ENCODE data around the gene MRPL11. TPM values are rescaled to one million over a fixed set of nuclear protein-coding genes. Genes with fewer than 3 reads are reported as not detected.

MRPL11 gene
- total RNA-seq, 1 experiment from 2014 or later, result 138 TPM

DNA sequence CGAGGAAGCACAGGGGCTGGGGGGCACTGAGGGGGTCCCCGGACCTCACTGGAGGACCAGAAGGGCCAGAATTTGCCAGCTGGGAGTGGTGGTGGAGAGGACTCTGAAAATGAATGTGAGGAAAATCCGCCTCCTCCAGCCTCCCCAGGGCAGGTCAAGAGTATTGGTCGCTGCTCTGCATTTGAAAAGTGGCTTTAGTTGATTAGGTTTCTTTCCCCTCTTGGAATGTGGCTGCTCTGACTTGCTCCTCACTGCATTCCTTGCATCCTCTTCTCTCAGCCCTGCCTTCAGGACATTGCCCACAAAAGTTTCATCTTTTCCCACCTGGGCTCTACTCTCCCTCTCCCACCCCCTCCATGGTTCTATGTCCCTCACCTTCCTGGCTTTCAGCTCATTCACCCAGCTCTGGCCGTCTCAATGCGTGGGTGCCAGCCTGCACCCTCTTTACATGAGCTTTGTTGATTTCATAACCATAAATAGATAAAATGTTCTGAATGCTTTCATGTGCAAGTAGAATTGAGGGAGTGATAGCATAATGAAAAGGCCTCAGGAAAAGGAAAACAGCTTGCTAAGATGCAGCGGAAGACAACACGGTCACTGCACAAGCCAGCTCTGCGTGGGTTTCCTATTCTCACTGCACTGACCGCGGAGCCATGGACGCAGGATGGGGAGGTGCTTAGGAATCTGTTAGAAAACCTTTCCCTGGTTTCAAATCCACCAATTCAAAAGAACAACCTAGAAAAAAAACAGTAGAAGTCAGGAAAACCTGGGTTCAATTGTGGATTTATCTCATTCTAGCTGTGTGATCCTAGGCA, 24.3 kb downstream of the MRPL11 start:
- no peaks in the 10 kb centered on the region for H3K36me3 ChIP-seq (ENCODE audit: low read depth)
- H3K9me2 ChIP-seq (ENCODE audit: insufficient read depth), result no peaks in the 10 kb centered on the region
- peaks cover 11% of the 10 kb centered on the region for H4K20me1 ChIP-seq (ENCODE audit: insufficient read depth)
- H3K9me3 ChIP-seq (ENCODE audit: insufficient read depth, low read depth), result no peaks in the 10 kb centered on the region
- no peak overlapping the region for H3K27ac ChIP-seq
- no peaks in the 10 kb centered on the region for H3K79me2 ChIP-seq (ENCODE audit: low read depth)
- H3F3A ChIP-seq (ENCODE audit: insufficient read depth, low read depth), result no peaks in the 10 kb centered on the region
- no TSS peak for BruUV-seq (replicated peaks)
- POLR2A ChIA-PET (ENCODE audit: unreplicated experiment), result no interaction called here
- intact Hi-C loops (cut with micrococcal nuclease; ENCODE audit: unreplicated experiment), result no loop called here
- no peak overlapping the region for H3K4me3 ChIP-seq
- no peak for DNase-seq
- CTCF ChIA-PET, result interaction anchor here (0.7 kb wide), 1 partner anchor 78 kb away, joined by 3 read pairs; the partner anchor contains the start of gene RIN1
- H3K4me2 ChIP-seq, result no peak overlapping the region
- H3K4me1 ChIP-seq (replicated peaks; ENCODE audit: insufficient read depth), result no peaks in the 10 kb centered on the region
- H3K27me3 ChIP-seq (ENCODE audit: insufficient read depth, low read depth), result peaks cover 85% of the 10 kb centered on the region
- TF ChIP-seq EZH2 (IDR thresholded peaks at IDR 0.05; ENCODE audit: low read depth), result no peak
- TF ChIP-seq, protein P1, sequence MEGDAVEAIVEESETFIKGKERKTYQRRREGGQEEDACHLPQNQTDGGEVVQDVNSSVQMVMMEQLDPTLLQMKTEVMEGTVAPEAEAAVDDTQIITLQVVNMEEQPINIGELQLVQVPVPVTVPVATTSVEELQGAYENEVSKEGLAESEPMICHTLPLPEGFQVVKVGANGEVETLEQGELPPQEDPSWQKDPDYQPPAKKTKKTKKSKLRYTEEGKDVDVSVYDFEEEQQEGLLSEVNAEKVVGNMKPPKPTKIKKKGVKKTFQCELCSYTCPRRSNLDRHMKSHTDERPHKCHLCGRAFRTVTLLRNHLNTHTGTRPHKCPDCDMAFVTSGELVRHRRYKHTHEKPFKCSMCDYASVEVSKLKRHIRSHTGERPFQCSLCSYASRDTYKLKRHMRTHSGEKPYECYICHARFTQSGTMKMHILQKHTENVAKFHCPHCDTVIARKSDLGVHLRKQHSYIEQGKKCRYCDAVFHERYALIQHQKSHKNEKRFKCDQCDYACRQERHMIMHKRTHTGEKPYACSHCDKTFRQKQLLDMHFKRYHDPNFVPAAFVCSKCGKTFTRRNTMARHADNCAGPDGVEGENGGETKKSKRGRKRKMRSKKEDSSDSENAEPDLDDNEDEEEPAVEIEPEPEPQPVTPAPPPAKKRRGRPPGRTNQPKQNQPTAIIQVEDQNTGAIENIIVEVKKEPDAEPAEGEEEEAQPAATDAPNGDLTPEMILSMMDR (conservative IDR thresholded peaks at IDR 0.05), result no peak
- no peak overlapping the region for H2AFZ ChIP-seq

DNA sequence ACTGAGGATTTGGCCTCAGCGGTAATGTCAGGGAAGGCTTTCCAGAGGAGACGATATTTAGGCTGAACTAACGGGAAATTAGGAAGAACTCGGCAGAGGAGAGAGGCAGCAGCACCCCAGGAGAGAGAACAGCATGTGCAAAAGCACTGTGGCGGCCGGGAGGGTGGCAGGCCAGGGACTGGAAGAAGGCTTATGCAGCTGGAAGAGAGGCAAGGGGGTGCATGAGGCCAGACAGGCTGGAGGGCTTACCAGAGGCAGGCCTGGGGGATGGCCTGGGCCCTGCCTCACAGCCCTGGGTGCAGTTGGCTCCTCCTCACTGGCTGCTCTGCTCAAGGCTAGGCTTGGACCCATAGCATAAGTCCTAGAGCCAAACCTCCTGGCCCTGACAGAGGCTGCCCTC, 25.5 kb downstream of the MRPL11 start:
- Histone ChIP-seq H3K4me2 (no peak overlapping the region), H3K4me3 (no peak overlapping the region), H3K9me2 (ENCODE audit: insufficient read depth) (no peaks in the 10 kb centered on the region), H3K4me1 (replicated peaks; ENCODE audit: insufficient read depth) (no peaks in the 10 kb centered on the region), H3K27ac (no peak overlapping the region), H3F3A (ENCODE audit: insufficient read depth, low read depth) (no peaks in the 10 kb centered on the region), H2AFZ (no peak overlapping the region), H4K20me1 (ENCODE audit: insufficient read depth) (peaks cover 11% of the 10 kb centered on the region), H3K79me2 (ENCODE audit: low read depth) (no peaks in the 10 kb centered on the region), H3K36me3 (ENCODE audit: low read depth) (no peaks in the 10 kb centered on the region), H3K27me3 (ENCODE audit: insufficient read depth, low read depth) (peaks cover 83% of the 10 kb centered on the region), H3K9me3 (ENCODE audit: insufficient read depth, low read depth) (no peaks in the 10 kb centered on the region)
- POLR2A ChIA-PET (ENCODE audit: unreplicated experiment), result no interaction called here
- CTCF ChIA-PET, result no interaction called here
- DNase-seq, result no peak
- BruUV-seq (replicated peaks), result no TSS peak
- no peak for TF ChIP-seq EZH2 (IDR thresholded peaks at IDR 0.05; ENCODE audit: low read depth)
- TF ChIP-seq, protein P1 (conservative IDR thresholded peaks at IDR 0.05), result no peak
- intact Hi-C loops (cut with micrococcal nuclease; ENCODE audit: unreplicated experiment), result no loop called here

DNA sequence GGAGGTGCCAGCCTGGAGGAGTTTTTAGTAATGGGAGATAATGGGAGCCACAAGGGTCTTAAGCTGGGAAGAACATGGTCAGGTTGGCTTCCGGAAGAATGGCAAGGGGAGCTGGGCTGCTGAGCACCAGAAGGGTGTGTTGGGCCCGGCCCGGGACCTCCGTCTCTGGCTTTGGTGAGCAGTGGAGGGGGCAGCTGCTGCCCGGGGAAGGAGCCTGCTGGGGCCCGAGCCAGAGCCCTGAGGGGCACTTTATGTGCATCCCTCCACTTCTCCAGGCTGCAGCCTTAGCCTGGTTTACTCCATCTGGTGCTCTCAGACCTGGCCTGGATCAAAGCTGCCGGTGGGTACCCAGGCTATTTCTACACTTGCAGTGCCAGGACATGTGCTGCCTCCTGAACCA, 26.5 kb downstream of the MRPL11 start:
- Histone ChIP-seq H3K27me3 (ENCODE audit: insufficient read depth, low read depth) (peaks cover 88% of the 10 kb centered on the region), H3K79me2 (ENCODE audit: low read depth) (no peaks in the 10 kb centered on the region)
- POLR2A ChIA-PET (ENCODE audit: unreplicated experiment), result interaction anchor here (0.6 kb wide), 1 partner anchor 262 kb away, joined by 3 read pairs; no protein-coding TSS in a partner anchor

More for the DNA sequence above, 26.5 kb downstream of the MRPL11 start:
- no peak for DNase-seq
- no TSS peak for BruUV-seq (replicated peaks)
- Histone ChIP-seq H4K20me1 (ENCODE audit: insufficient read depth) (peaks cover 6% of the 10 kb centered on the region; the same call in 1 of the 2 replicates), H3K9me3 (ENCODE audit: insufficient read depth, low read depth) (no peaks in the 10 kb centered on the region), H3K4me2 (no peak overlapping the region), H3K27ac (no peak overlapping the region), H3F3A (ENCODE audit: insufficient read depth, low read depth) (no peaks in the 10 kb centered on the region), H3K4me1 (replicated peaks; ENCODE audit: insufficient read depth) (no peaks in the 10 kb centered on the region), H3K9me2 (ENCODE audit: insufficient read depth) (no peaks in the 10 kb centered on the region), H2AFZ (no peak overlapping the region), H3K36me3 (ENCODE audit: low read depth) (no peaks in the 10 kb centered on the region), H3K4me3 (no peak overlapping the region)
- CTCF ChIA-PET, result no interaction called here
- intact Hi-C loops (cut with micrococcal nuclease; ENCODE audit: unreplicated experiment), result no loop called here
- no peak for TF ChIP-seq EZH2 (IDR thresholded peaks at IDR 0.05; ENCODE audit: low read depth)
- TF ChIP-seq, protein P1 (conservative IDR thresholded peaks at IDR 0.05), result no peak

All from PC-9 (cell line).